HEK293 (cell line): ENCODE measurements around the gene MTFR1L.

Experiments used
- BCL6B ChIP-seq: fragments of 450-650 bp; formaldehyde crosslinking; IDR thresholded peaks from 2 replicates; pipeline ENCODE4 v1.5.1; 2017; ENCODE audit warnings: missing biosample characterization, missing genetic modification characterization
- FEZF1 ChIP-seq: fragments of 450-650 bp; formaldehyde crosslinking; IDR thresholded peaks from 2 replicates; pipeline ENCODE4 v1.5.1; 2016; ENCODE audit warnings: missing biosample characterization, missing genetic modification characterization
- KLF1 ChIP-seq: fragments of 450-650 bp; formaldehyde crosslinking; IDR thresholded peaks from 2 replicates; pipeline ENCODE4 v1.5.1; 2016; ENCODE audit warnings: missing biosample characterization, missing genetic modification characterization
- KLF10 ChIP-seq: fragments of 450-650 bp; IDR thresholded peaks from 2 replicates; pipeline ENCODE4 v1.5.1; 2018; ENCODE audit warnings: missing biosample characterization, mild to moderate bottlenecking, missing genetic modification characterization
- ZBTB1 ChIP-seq: fragments of 450-650 bp; formaldehyde crosslinking; IDR thresholded peaks from 2 replicates; pipeline ENCODE4 v1.5.1; 2016; ENCODE audit warnings: missing biosample characterization, missing genetic modification characterization
- ZBTB17 ChIP-seq: fragments of 450-650 bp; formaldehyde crosslinking; IDR thresholded peaks from 2 replicates; pipeline ENCODE4 v1.5.1; 2016; ENCODE audit warnings: missing biosample characterization, missing genetic modification characterization
- ZBTB8A ChIP-seq: fragments of 450-650 bp; formaldehyde crosslinking; IDR thresholded peaks from 2 replicates; pipeline ENCODE4 v1.5.1; 2016; ENCODE audit warnings: missing biosample characterization, missing genetic modification characterization
- ZFP3 ChIP-seq: fragments of 450-650 bp; formaldehyde crosslinking; IDR thresholded peaks from 2 replicates; pipeline ENCODE4 v1.5.1; 2016; ENCODE audit warnings: low read depth, missing biosample characterization, missing genetic modification characterization
- ZIC2 ChIP-seq: fragments of 450-650 bp; formaldehyde crosslinking; IDR thresholded peaks from 2 replicates; pipeline ENCODE4 v1.5.1; 2016; ENCODE audit warnings: missing biosample characterization, missing genetic modification characterization
- ZNF138 ChIP-seq: fragments of 450-650 bp; formaldehyde crosslinking; IDR thresholded peaks from 2 replicates; pipeline ENCODE4 v1.5.1; 2016; ENCODE audit warnings: missing biosample characterization, missing genetic modification characterization, borderline replicate concordance
- ZNF2 ChIP-seq: fragments of 450-650 bp; formaldehyde crosslinking; IDR thresholded peaks from 2 replicates; pipeline ENCODE4 v1.5.1; 2016; ENCODE audit warnings: missing biosample characterization, missing genetic modification characterization
- ZNF280D ChIP-seq: fragments of 450-650 bp; formaldehyde crosslinking; IDR thresholded peaks from 2 replicates; pipeline ENCODE4 v1.5.1; 2016; ENCODE audit warnings: missing biosample characterization, missing genetic modification characterization
- ZNF311 ChIP-seq: fragments of 450-650 bp; formaldehyde crosslinking; IDR thresholded peaks from 2 replicates; pipeline ENCODE4 v1.5.1; 2017; ENCODE audit warnings: missing biosample characterization, missing genetic modification characterization, borderline replicate concordance
- ZNF341 ChIP-seq: fragments of 450-650 bp; formaldehyde crosslinking; IDR thresholded peaks from 2 replicates; pipeline ENCODE4; 2016; ENCODE audit warnings: low read depth, missing biosample characterization, missing genetic modification characterization
- ZNF610 ChIP-seq: fragments of 450-650 bp; formaldehyde crosslinking; IDR thresholded peaks from 2 replicates; pipeline ENCODE4 v1.5.1; 2016; ENCODE audit warnings: missing biosample characterization, missing genetic modification characterization, borderline replicate concordance
- ZNF624 ChIP-seq: fragments of 450-650 bp; formaldehyde crosslinking; IDR thresholded peaks from 2 replicates; pipeline ENCODE4 v1.5.1; 2017; ENCODE audit warnings: missing biosample characterization, missing genetic modification characterization
- ZNF692 ChIP-seq: fragments of 450-650 bp; formaldehyde crosslinking; IDR thresholded peaks from 2 replicates; pipeline ENCODE4 v1.5.1; 2016; ENCODE audit warnings: missing biosample characterization, missing genetic modification characterization
- ZSCAN16 ChIP-seq: fragments of 450-650 bp; formaldehyde crosslinking; IDR thresholded peaks from 2 replicates; pipeline ENCODE4 v1.5.1; 2016; ENCODE audit warnings: missing biosample characterization, missing genetic modification characterization
- TF ChIP-seq, protein P1 (sequence below): fragments of 450-650 bp; formaldehyde crosslinking; IDR thresholded peaks from 2 replicates; pipeline ENCODE4 v1.5.1; 2016; ENCODE audit warnings: missing biosample characterization, missing genetic modification characterization
- TF ChIP-seq, protein P2 (sequence below): fragments of 450-650 bp; formaldehyde crosslinking; IDR thresholded peaks from 2 replicates; pipeline ENCODE4 v1.5.1; 2016; ENCODE audit warnings: missing biosample characterization, missing genetic modification characterization
- TF ChIP-seq, protein P3 (sequence below): fragments of 450-650 bp; formaldehyde crosslinking; IDR thresholded peaks from 2 replicates; pipeline ENCODE4 v1.5.1; 2016; ENCODE audit warnings: missing biosample characterization, missing genetic modification characterization, borderline replicate concordance

The MTFR1L gene

DNA sequence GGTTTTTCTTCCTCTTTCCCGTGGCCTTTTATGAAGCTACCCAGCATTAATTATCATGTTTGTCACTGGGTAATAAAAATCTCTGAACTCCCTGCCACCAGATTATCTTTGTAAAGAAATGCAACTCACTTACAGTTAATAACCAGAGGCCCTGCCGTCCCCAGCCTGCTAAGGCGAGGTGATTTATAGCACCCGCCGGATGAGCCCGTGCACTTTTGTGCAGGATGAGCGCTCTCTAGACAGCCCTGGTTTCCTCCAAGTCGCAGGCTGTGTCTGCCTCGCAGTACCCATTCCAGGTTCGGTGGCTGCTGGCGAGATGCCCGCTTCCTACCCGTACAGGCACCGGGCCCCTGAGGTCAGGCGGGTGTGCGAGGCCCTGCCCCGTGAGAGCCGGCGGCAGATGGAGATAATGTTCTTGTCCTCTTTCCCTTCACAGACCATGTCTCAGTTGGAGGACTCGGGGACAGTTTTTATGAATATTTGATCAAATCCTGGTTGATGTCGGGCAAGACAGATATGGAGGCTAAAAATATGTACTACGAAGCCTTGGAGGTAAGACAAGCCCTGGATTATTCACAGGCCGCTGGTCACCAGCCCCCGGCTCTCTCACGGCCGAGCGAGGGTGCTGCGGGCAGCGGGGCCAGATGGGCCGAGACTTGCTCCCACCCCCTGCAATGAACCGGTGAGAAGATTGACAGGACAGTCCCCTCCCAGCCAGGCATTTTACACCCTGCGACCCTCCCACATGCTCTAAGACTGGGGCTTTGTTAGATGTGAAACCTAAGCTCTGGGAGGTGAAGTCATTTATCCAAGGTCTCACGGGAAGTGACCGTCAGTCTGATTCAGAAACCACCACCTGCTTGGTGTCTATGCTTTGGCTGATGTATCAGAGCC is 48.3 kb upstream of the MTFR1L start (continued):
- TF ChIP-seq ZBTB8A (tag by site-specific recombination) (peak; percentile 59), ZBTB17 (tag by site-specific recombination) (peak; percentile 35), KLF10 (tag by site-specific recombination) (no peak), ZNF311 (no peak), ZNF692 (tag by site-specific recombination) (0 out of 2 replicates have a peak, but pooled peaks have one; percentile 27), ZFP3 (tag by site-specific recombination) (no peak), ZNF610 (tag by site-specific recombination) (0 out of 2 replicates have a peak, but pooled peaks have one; percentile 57), ZNF624 (tag by site-specific recombination) (no peak), ZNF280D (tag by site-specific recombination) (no peak), ZNF2 (tag by site-specific recombination) (no peak), ZSCAN16 (no peak), ZNF341 (tag by site-specific recombination) (no peak), ZIC2 (tag by site-specific recombination) (no peak; the same call in 1 of the 2 replicates), ZBTB1 (no peak), BCL6B (no peak), ZNF138 (no peak), KLF1 (tag by site-specific recombination) (no peak), FEZF1 (peak; percentile 90)
- TF ChIP-seq, protein P1, sequence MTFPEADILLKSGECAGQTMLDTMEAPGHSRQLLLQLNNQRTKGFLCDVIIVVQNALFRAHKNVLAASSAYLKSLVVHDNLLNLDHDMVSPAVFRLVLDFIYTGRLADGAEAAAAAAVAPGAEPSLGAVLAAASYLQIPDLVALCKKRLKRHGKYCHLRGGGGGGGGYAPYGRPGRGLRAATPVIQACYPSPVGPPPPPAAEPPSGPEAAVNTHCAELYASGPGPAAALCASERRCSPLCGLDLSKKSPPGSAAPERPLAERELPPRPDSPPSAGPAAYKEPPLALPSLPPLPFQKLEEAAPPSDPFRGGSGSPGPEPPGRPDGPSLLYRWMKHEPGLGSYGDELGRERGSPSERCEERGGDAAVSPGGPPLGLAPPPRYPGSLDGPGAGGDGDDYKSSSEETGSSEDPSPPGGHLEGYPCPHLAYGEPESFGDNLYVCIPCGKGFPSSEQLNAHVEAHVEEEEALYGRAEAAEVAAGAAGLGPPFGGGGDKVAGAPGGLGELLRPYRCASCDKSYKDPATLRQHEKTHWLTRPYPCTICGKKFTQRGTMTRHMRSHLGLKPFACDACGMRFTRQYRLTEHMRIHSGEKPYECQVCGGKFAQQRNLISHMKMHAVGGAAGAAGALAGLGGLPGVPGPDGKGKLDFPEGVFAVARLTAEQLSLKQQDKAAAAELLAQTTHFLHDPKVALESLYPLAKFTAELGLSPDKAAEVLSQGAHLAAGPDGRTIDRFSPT (tag by site-specific recombination): no peak
- TF ChIP-seq, protein P2, sequence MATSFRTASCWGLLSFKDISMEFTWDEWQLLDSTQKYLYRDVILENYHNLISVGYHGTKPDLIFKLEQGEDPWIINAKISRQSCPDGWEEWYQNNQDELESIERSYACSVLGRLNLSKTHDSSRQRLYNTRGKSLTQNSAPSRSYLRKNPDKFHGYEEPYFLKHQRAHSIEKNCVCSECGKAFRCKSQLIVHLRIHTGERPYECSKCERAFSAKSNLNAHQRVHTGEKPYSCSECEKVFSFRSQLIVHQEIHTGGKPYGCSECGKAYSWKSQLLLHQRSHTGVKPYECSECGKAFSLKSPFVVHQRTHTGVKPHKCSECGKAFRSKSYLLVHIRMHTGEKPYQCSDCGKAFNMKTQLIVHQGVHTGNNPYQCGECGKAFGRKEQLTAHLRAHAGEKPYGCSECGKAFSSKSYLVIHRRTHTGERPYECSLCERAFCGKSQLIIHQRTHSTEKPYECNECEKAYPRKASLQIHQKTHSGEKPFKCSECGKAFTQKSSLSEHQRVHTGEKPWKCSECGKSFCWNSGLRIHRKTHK (tag by site-specific recombination): no peak
- TF ChIP-seq, protein P3, sequence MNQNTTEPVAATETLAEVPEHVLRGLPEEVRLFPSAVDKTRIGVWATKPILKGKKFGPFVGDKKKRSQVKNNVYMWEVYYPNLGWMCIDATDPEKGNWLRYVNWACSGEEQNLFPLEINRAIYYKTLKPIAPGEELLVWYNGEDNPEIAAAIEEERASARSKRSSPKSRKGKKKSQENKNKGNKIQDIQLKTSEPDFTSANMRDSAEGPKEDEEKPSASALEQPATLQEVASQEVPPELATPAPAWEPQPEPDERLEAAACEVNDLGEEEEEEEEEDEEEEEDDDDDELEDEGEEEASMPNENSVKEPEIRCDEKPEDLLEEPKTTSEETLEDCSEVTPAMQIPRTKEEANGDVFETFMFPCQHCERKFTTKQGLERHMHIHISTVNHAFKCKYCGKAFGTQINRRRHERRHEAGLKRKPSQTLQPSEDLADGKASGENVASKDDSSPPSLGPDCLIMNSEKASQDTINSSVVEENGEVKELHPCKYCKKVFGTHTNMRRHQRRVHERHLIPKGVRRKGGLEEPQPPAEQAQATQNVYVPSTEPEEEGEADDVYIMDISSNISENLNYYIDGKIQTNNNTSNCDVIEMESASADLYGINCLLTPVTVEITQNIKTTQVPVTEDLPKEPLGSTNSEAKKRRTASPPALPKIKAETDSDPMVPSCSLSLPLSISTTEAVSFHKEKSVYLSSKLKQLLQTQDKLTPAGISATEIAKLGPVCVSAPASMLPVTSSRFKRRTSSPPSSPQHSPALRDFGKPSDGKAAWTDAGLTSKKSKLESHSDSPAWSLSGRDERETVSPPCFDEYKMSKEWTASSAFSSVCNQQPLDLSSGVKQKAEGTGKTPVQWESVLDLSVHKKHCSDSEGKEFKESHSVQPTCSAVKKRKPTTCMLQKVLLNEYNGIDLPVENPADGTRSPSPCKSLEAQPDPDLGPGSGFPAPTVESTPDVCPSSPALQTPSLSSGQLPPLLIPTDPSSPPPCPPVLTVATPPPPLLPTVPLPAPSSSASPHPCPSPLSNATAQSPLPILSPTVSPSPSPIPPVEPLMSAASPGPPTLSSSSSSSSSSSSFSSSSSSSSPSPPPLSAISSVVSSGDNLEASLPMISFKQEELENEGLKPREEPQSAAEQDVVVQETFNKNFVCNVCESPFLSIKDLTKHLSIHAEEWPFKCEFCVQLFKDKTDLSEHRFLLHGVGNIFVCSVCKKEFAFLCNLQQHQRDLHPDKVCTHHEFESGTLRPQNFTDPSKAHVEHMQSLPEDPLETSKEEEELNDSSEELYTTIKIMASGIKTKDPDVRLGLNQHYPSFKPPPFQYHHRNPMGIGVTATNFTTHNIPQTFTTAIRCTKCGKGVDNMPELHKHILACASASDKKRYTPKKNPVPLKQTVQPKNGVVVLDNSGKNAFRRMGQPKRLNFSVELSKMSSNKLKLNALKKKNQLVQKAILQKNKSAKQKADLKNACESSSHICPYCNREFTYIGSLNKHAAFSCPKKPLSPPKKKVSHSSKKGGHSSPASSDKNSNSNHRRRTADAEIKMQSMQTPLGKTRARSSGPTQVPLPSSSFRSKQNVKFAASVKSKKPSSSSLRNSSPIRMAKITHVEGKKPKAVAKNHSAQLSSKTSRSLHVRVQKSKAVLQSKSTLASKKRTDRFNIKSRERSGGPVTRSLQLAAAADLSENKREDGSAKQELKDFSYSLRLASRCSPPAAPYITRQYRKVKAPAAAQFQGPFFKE: no peak
